Activated CD4-positive, CD25-positive, alpha-beta regulatory T cell treated with anti-CD3 and anti-CD28 coated beads, Interleukin-2, amount 50 U/mL, for 16 hours (primary cell): ENCODE measurements around the gene TSNAXIP1.
"Not testable (repeated sequence)": the region's sequence is repeated elsewhere in the genome, so short reads cannot be mapped to it uniquely, and the experiment has no call there.

Experiments used
- DNase-seq: peaks from one replicate; pipeline ENCODE4 v3.0.0-alpha.2; 2020; ENCODE audit warnings: low read depth, low spot score

The TSNAXIP1 gene

DNA sequence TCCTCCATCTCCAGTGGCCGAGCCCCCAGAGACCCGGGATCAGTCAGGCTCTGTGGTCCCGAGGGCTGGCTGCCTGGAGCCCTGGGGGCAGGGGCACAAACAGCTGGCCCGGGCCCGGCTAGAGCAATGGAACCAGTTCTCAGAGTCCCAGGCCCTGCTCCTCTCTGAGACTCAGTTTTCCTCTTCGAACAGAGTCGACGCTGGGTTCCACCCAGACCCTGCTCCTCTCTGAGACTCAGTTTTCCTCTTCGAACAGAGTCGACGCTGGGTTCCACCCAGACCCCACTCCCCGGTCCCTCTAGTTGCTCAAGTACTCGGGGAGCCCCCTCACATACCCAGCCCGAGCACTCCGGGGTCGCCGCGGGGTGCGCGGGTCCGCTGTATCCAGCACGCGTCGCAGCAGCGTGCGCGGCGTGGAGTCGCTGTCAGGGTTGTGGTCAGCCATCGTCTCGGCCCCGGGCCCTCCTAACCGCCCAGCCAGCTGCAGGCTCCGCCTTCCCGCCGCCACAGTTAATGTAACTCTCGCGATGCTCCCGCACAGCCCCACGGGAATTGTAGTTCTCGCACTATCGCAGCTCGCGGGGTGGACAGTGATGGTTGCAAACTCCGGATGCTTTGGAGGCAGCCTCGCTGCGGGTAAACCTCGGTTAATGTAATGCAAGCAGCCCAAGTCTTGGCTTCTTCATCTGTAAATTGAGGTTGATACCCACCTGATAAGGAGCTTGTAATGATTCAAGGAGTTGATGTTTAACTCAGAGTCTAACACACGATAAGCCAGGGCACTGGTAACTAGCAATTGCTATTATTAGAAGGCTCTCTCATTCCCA is 26.9 kb downstream of the TSNAXIP1 start:
- peak; percentile 82 for DNase-seq

DNA sequence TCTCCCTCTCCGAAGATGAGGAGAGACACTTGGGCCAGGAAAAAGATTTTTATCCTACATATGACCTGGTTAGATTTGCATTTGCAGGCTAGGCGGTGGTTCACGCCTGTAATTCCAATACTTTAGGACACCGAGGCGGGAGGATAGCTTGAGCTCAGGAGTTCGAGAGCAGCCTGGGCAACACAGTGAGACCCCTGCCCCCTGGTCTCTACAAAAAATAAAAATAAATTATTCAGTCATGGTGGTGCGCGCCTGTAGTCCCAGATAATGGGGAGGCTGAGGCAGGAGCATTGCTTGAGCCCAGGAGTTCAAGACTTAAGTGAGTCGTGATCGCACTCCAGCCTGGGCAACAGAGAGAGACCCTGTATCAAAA is 27.5 kb downstream of the TSNAXIP1 start:
- no peak for DNase-seq

DNA sequence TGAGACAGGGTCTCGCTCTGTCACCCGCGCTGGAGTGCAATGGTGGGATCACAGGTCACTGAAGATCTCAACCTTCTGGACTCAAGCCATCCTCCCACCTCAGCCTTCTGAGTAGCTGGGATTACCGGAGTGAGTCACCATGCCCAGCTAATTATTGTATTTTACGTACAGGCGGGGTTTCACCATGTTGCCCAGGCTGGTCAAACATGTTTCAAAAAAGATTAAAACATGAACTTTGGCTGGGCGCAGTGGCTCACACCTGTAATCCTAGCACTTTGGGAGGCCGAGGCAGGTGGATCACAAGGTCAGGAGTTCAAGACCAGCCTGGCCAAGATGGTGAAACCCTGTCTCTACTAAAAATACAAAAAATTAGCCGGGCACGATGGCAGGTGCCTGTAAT is 30.5 kb downstream of the TSNAXIP1 start:
- DNase-seq: not testable (repeated sequence)

DNA sequence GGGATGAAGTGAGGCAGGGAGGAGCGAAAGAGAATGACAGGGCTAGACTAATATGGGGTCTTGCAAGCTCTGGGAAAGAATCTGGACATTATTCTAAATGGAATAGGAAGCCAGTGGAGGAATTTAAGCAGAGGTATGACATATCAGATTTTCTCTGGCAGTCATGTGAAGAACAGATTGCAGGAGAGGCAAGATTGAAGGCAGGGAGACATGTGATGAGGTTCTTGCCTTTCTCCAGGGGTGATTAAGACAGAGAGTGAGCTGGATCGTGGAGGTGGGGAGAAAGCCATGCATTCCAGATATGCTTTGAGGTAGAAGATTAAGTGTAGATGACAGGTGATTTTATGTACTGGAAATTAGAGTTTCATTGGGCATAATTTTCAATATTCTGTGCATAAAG is 31.1 kb downstream of the TSNAXIP1 start:
- DNase-seq: no peak

DNA sequence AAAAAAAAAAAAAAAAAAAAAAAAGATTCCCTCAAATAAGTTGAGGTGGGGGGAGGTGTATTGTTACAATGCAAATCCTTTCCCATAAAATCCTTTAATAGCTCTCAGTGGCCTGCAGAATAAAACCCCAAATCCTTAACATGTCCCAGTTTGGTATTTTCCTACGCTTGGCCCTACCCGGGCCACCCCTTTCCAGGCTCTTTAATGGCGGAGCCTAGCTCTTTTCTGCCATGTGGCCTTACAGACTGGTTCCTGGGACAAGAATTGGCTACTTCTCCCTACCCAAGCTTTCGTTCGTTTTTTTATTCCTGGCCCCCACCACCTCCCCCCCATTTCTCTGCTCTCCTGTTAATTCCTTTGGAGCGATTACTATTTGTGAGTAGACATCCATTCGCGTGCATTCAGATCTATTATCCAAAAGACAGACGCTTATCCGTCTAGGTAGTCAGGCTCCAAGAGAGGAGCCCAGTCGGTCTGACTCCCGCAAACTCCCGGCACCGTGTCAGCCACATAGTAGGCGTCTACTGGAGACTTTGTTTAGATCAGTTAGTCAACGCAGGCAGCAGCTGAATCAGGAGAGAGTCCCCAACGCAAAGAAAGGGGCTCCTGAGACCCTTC is 34.6 kb downstream of the TSNAXIP1 start:
- DNase-seq: no peak

DNA sequence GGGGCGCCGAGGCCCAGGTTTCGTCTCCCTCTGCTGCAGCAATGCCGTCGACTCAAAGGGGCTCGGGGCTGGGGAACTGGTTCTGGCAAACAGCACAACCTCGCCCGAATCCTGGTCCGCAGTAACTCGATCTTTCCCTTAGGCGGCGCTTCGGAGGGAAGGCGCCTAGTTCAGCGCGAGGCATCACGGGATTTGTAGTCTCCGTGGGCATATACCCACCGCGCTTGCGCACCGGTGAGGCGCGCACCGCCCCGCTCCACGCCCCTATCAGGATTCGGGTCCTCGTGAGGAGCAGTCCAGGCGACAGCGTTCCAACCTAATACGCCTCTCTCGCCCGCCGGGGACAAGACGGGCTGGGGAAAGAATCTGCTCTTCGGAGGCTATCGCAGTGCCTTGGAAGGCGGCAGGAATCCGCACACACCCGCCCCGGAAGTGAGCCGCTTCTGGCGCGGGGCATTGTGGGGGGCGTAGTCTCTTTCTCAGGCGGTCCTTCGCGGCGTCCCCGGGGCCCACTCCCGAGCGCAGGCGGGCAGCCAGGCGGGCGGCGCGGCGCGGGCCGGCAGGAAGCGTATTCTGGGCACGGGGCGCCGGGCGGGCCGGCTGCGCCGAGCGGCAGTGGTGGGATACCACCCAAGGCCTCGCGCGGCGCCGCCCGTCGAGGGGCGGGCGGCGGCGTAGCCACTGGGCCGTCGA is 35.3 kb downstream of the TSNAXIP1 start, which contains the start of gene THAP11:
THAP11 (plus strand) TSS at position 505 of the 693 bp plus-strand sequence. CDS start 235 bp downstream, outside the sequence.
- peak; percentile 93 for DNase-seq

DNA sequence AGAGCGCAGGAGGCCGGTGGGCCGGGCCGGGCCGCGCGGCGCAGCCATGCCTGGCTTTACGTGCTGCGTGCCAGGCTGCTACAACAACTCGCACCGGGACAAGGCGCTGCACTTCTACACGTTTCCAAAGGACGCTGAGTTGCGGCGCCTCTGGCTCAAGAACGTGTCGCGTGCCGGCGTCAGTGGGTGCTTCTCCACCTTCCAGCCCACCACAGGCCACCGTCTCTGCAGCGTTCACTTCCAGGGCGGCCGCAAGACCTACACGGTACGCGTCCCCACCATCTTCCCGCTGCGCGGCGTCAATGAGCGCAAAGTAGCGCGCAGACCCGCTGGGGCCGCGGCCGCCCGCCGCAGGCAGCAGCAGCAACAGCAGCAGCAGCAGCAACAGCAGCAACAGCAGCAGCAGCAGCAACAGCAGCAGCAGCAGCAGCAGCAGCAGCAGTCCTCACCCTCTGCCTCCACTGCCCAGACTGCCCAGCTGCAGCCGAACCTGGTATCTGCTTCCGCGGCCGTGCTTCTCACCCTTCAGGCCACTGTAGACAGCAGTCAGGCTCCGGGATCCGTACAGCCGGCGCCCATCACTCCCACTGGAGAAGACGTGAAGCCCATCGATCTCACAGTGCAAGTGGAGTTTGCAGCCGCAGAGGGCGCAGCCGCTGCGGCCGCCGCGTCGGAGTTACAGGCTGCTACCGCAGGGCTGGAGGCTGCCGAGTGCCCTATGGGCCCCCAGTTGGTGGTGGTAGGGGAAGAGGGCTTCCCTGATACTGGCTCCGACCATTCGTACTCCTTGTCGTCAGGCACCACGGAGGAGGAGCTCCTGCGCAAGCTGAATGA is 36.0 kb downstream of the TSNAXIP1 start:
- peak; percentile 23 for DNase-seq

DNA sequence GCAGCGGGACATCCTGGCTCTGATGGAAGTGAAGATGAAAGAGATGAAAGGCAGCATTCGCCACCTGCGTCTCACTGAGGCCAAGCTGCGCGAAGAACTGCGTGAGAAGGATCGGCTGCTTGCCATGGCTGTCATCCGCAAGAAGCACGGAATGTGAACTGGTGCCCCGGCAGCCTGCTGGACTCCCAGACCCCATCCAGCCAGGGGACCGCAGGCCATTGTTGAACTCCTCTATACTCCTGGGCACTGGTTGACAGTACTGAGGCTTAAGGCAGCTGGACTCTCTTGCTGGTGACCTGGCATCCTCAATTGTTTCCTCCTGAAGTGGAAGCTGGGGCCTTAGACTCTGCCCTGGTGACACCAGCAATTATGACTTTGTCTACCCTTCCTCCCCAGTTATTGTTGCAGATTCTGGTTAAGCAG is 36.7 kb downstream of the TSNAXIP1 start:
- no peak for DNase-seq

DNA sequence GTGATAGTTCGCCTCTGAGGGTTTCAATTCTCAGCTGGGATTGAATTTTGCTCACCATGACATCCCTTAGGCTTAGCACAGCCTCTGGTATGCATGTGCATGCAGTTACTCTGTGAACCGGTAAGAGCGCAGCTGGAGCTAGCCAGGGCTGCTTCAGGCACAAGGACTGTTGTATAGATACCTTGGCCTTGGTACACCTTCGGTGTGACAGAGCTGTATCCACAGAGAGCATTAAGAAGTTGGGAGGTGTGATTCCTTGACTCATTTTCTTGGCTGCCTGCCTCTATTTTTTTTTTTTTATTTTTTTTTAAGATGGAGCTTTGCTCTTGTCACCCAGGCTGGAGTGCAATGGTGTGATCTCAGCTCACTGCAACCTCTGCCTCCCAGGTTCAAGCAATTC is 37.8 kb downstream of the TSNAXIP1 start:
- no peak for DNase-seq

DNA sequence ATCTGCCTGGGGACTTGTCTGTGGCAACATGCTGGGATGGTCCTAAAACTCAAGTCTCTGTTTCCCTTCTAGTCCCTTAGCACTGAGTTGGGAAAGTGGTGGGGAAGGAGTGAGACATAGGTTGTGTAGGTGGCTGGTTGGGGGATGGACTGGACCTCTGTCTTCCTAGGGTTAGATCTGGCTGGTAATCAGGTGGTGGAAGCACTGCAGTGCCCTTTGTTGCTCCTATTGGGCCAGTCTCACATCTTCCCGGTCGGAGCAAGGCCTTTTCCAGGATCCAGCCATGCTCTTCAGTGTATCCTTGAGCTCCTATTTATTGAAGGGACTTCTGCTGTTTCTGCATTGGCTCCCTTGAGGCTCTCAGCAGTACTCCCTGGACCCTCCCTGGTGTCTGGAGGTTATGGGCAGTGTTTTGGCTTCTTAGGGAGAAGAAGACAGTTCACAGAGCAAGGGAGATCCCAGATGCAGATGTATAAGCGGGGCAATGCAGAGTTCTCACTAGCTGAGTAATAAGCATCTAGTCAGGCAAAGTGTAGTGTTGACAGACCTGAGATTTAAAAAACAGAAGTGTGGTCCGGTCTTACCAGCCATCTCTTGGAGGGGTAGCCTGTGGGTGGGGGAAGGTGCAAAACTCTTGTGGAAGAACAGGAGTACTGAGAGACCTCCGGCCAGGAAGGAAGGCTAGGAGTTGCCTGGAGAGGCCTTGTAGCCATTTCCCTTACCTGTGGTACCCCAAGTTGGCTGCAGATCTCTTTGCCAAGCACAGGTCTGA is 38.8 kb downstream of the TSNAXIP1 start:
- no peak for DNase-seq

DNA sequence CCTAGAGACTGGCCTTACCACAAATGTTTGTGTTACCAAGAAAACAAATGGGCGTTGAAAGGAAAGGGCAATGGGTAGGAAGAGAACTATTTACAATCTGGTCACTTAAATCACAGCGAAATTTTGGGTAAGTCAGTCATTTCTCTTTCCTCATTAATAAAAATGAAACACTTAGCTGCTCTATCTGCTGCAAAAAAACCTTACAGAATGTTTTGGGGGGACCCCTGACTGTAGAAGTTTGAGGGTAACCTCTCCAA is 39.3 kb downstream of the TSNAXIP1 start:
- no peak for DNase-seq

DNA sequence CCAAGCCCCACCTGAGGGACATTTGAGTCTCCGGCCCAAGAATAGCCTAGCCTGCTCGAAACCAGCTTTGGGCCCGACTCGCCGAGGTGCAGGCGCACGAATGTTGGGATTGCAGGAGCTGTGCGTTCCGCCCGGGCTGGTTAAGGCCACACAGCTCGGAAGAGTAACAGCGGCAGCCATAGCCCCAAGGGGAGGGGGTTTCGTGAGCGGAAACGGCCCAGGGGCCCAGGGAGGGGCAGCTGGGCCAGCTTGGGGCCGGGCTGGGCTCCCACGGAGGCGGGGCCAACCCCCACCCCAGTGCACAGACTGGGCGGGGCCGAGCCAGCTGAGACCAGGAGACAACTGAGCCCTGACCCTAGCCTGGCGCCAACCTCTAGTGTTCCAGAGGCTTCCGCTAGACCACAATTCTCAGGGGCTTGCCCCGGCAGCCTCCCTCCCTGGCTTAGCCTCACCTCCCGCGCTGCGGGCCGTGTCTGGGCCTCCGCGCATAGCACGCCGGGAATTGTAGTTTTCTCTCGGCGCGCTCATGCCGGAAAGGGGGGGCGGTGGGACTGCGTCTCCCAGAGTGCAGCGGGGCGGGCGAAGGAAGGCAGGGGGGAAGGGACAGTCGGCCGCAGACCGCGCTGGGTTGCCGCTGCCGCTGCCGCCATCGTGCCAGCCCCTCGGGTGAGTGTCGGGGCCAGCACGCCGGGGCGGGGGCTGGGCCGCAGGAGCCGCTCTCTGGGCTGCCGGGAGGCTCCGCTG is 39.8 kb downstream of the TSNAXIP1 start, which contains the start of gene NUTF2:
NUTF2 (plus strand) TSS at position 614 of the 744 bp plus-strand sequence. CDS start 18,198 bp downstream, outside the sequence.
- DNase-seq: peak; percentile 91

DNA sequence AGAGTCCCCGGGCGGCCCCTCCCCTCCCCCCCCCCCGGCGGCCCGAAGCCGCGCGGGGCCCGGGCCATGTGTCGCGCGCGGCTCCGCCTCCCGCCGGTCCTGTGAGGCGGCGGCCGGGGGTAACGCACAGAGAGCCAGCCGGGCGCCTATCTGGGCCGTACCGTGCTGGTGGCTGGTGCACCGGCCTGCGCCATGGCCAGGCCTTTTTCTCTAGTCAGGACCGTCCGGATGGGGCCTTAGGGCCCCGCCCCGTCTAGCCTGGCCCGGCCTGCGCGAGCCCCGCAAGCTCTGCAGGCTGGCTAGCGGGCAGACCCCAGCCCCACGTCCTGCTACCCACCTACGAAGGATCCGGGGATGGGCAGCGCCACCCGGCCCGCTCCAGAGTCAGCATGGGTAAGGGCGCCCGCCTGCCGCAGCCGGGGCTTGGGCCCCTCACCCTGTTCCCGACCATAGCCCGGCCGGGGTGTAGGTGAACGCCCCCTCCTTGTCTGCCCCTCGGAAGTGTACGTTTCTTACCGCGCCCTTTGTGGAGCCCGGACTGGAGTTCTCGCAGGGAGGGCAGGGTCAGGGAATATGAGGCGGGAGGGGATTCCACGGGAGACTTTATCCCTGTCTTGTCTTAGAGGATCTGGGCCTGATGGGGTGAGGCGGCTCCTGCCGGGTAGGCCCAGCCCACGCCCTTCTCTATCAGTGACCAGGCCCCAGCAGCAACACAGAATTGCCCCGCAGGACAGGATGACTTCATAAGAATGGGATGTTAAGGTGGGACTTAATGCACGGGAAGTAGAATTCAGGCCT is 40.6 kb downstream of the TSNAXIP1 start, which contains the start of gene CENPT:
CENPT (minus strand) TSS at position 630 of the 798 bp plus-strand sequence. CDS start 13,834 bp downstream, outside the sequence.
- DNase-seq: no peak

DNA sequence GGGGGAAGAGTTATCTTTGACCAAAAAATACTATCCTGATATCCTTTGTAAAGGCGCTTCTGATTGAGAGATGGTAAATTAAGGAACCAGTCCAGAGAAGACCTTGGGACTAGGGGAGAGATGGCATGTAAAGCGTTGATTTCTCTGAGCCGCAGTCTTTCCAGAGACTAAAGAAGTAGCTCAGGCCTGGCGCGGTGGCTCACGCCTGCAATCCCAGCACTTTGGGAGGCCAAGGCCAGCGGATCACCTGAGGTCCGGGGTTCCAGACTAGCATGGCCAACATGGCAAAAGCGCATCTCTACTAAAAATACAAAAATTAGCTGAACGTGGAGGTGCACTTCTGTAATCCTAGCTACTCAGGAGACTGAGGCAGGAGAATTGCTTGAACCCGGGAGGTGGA is 41.4 kb downstream of the TSNAXIP1 start:
- DNase-seq: no peak

DNA sequence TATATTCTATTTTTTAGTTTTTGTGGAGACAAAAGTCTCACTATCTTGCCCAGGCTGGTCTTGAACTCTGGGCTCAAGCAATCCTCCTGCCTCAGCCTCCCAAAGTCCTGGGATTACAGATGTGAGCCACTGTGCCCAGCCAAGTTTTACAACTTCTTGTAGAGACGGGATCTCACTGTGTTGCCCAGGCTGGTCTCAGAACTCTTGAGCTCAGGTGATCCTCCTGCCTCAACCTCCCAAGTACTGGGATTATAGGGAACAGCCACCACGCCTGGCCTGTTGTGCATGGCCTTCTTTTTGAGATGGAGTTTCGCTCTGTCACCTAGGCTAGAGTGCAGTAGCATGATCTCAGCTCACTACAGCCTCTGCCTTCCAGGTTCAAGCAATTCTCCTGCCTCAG is 47.0 kb downstream of the TSNAXIP1 start:
- DNase-seq: no peak

DNA sequence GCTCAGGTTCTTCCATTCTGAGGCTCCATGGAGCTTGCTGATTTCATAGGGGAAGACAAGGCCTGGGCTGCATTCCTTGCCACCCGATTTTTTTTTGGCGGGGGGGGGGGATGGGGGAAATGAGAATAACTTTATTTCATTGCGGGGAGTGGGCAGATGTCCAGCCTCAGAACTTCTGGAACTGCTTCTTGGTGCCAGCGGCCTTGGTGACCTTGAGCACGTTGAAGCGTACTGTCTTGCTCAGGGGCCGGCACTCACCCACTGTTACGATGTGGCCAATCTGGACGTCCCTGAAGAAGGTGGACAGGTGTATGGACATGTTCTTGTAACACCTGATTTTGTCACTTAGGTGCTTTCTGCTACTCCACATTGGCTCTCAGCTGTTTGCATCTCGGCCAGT is 49.1 kb downstream of the TSNAXIP1 start:
- DNase-seq: no peak

DNA sequence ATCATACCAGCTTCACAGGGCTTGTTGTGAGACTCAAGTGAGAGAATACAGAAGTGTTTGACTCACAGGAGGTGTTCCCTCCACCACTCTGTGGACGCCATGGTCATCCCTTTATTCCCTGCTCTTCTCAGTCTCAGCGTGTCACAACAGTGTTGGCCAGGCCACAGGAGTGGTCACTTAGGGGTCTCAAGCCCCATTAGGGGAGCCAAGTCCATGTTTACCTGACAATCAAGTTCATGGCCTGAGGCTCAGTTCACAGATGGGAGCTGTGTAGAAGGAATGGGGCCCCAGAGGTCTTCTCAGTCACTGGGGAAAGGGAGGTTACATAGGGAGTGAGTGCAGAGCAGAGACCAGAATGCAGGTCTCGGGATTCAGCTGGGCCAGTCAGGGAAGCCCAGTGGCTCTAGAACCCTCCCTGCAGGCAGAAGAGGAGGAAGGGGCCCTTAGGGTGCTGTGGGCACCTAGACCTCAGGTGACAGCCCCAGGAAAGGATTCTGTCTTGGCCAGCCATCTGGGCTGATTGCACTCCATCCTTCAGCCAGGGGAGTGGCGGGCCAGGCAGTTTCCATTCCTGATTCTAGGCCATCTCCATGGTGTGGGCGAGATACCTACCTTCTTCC is 50.3 kb downstream of the TSNAXIP1 start:
- DNase-seq: no peak

DNA sequence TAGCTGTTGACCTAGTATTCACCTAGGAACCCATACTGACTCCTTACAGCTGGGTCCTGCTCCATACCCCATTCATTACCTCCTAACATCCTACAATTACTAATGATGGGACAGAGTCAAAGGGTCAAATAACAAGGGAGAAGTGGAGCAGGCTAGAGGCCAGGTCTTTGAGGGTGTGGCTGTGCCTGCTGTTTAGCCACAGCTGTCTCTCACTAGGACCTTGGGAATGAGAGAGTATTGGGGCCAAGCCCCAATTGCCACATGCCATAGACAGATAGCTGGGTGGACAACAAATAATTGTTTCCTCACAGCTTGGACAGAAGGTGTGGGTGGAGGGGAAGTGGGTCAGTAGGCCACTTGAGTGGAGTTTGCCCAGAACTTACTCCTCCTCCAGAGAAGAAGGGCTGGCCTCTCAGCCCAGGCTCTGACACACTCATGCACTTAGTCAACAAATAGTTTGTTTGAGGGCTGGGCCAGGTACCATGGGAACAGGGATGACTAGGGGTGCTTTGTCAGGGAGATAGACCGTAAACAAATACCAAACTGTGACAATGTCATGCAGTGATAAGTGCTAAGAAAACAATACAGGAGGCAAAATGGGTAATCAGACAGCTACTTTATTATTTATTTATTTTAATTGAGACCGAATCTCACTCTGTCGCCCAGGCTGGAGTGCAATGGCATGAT is 51.0 kb downstream of the TSNAXIP1 start:
- no peak for DNase-seq
